ENCODE measurements around the gene C1orf21. TPM values are rescaled to one million over a fixed set of nuclear protein-coding genes. Genes with fewer than 3 reads are reported as not detected.

C1orf21 gene
- total and polyA plus RNA-seq, 2 donors (not counting 1 experiment from before 2014, with no cell fraction given), result under 0.01 to 0.32 TPM

DNA sequence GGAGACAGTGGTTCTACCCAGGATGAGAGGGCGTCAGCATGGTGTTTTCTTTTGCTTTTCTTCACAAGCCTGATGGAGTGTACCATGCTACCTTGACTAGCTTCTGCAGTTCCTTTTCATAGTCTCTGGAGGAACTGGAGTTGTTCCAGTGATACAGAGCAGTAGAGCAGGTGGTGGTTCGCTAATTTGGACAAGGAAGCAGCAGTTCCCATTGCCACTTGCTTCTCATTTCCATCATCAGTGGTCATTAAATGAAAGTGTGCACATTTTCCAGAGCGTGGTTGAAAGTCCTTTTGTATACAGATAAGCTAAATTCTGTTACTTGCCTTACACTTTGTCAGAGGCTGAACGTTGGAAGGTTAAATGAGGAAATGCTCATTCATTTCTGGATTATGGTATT is 182.3 kb downstream of the C1orf21 start:
- Histone ChIP-seq H3K4me3 (ENCODE audit: control extremely low read depth in 1 of 5, extremely low read depth in 1 of 5, insufficient read depth in 1 of 5, low read depth in 2 of 5, low read length in 4 of 5) (no peak overlapping the region), H3K9ac (ENCODE audit: low read length) (no peak overlapping the region), H3K27ac (ENCODE audit: low read length in 2 of 2) (no peak overlapping the region), H4K20me1 (ENCODE audit: control insufficient read depth, insufficient read depth, low read length, poor library complexity, severe bottlenecking) (no peaks in the 10 kb centered on the region), H3K27me3 (replicated peaks in 1 of 4; ENCODE audit: control extremely low read depth in 1 of 4, control insufficient read depth in 3 of 4, insufficient read depth in 4 of 4, low read length in 3 of 4) (no peaks in the 10 kb centered on the region), H3K79me2 (ENCODE audit: control insufficient read depth, insufficient read depth, low read length) (no peaks in the 10 kb centered on the region), H2AFZ (ENCODE audit: insufficient read depth, low read depth, low read length, poor library complexity, severe bottlenecking) (no peak overlapping the region), H3K4me1 (ENCODE audit: control insufficient read depth in 2 of 2, insufficient read depth in 2 of 2, low read length in 2 of 2) (no peaks in the 10 kb centered on the region), H3K36me3 (replicated peaks in 1 of 2; ENCODE audit: control extremely low read depth in 1 of 2, control insufficient read depth in 1 of 2, extremely low read depth in 1 of 2, insufficient read depth in 2 of 2, low read length in 1 of 2) (no peaks in the 10 kb centered on the region), H3K4me2 (replicated peaks; ENCODE audit: low read depth, low read length, poor library complexity, severe bottlenecking) (no peak overlapping the region), H3K9me3 (ENCODE audit: control extremely low read depth in 1 of 3, control insufficient read depth in 2 of 3, insufficient read depth in 1 of 3, low read length in 2 of 3) (no peaks in the 10 kb centered on the region)
- TF ChIP-seq EZH2 (IDR thresholded peaks at IDR 0.05; ENCODE audit: borderline replicate concordance, insufficient read depth, low read depth, low read length, poor library complexity, severe bottlenecking) (no peak), CTCF (IDR thresholded peaks at IDR 0.05) (no peak)
- ChIA-PET POLR2A (no interaction called here), CTCF (no interaction called here)
- no peak for ATAC-seq (ENCODE audit: low read depth)
- peaks cover 3% of the 10 kb centered on the region for H3K9me3 Mint-ChIP-seq (ENCODE audit: insufficient read depth)
- DNase-seq, result no peak
- no peak overlapping the region for H3K4me3 Mint-ChIP-seq
- no peaks in the 10 kb centered on the region for H3K4me1 Mint-ChIP-seq
- no peaks in the 10 kb centered on the region for H3K27me3 Mint-ChIP-seq
- intact Hi-C loops (cut with micrococcal nuclease), result no loop called here
- WGBS (ENCODE audit: insufficient coverage), result 83% methylated on average over 2 of the region's 4 CpGs
- H3K27ac Mint-ChIP-seq, result no peak overlapping the region

DNA sequence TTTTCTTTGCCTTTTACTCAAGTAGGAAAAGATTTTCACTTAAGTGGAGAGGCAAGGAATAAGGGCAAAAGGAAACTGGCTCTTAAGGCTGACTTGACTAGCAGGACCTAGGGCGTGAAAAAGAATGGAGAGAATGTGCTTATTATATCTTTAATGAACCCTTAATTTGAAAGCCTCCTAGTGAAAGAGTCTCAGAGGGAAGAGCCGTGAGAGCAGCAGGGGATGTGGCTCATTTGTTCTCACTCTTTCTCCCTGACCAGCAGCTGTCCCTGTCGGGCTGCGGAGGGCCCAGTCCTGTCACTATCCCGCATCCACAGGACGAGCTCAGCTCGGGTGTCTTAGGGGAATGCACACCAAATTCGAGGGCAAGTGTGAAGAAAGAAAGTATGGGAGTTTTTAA is 187.8 kb downstream of the C1orf21 start:
- Histone ChIP-seq H3K79me2 (ENCODE audit: control insufficient read depth, insufficient read depth, low read length) (no peaks in the 10 kb centered on the region), H3K36me3 (replicated peaks in 1 of 2; ENCODE audit: control extremely low read depth in 1 of 2, control insufficient read depth in 1 of 2, extremely low read depth in 1 of 2, insufficient read depth in 2 of 2, low read length in 1 of 2) (no peaks in the 10 kb centered on the region), H3K4me3 (ENCODE audit: control extremely low read depth in 1 of 5, extremely low read depth in 1 of 5, insufficient read depth in 1 of 5, low read depth in 2 of 5, low read length in 4 of 5) (no peak overlapping the region), H3K27ac (ENCODE audit: low read length in 2 of 2) (no peak overlapping the region), H3K9ac (ENCODE audit: low read length) (no peak overlapping the region), H3K4me1 (ENCODE audit: control insufficient read depth in 2 of 2, insufficient read depth in 2 of 2, low read length in 2 of 2) (no peaks in the 10 kb centered on the region), H3K9me3 (ENCODE audit: control extremely low read depth in 1 of 3, control insufficient read depth in 2 of 3, insufficient read depth in 1 of 3, low read length in 2 of 3) (no peaks in the 10 kb centered on the region), H3K4me2 (replicated peaks; ENCODE audit: low read depth, low read length, poor library complexity, severe bottlenecking) (no peak overlapping the region), H4K20me1 (ENCODE audit: control insufficient read depth, insufficient read depth, low read length, poor library complexity, severe bottlenecking) (no peaks in the 10 kb centered on the region), H2AFZ (ENCODE audit: insufficient read depth, low read depth, low read length, poor library complexity, severe bottlenecking) (no peak overlapping the region), H3K27me3 (replicated peaks in 1 of 4; ENCODE audit: control extremely low read depth in 1 of 4, control insufficient read depth in 3 of 4, insufficient read depth in 4 of 4, low read length in 3 of 4) (no peaks in the 10 kb centered on the region)
- no peak for DNase-seq
- no CpG with 5 or more reads among the region's 8 CpGs for WGBS (ENCODE audit: insufficient coverage)
- ChIA-PET CTCF (no interaction called here), POLR2A (no interaction called here)
- no peak for ATAC-seq (ENCODE audit: low read depth)
- H3K4me1 Mint-ChIP-seq, result no peaks in the 10 kb centered on the region
- H3K4me3 Mint-ChIP-seq, result no peak overlapping the region
- intact Hi-C loops (cut with micrococcal nuclease), result no loop called here
- no peak overlapping the region for H3K27ac Mint-ChIP-seq
- H3K27me3 Mint-ChIP-seq, result no peaks in the 10 kb centered on the region
- TF ChIP-seq CTCF (IDR thresholded peaks at IDR 0.05) (no peak), EZH2 (IDR thresholded peaks at IDR 0.05; ENCODE audit: borderline replicate concordance, insufficient read depth, low read depth, low read length, poor library complexity, severe bottlenecking) (no peak)
- peaks cover 3% of the 10 kb centered on the region for H3K9me3 Mint-ChIP-seq (ENCODE audit: insufficient read depth)
